ENCODE results near the gene URB1. TPM values are rescaled to one million over a fixed set of nuclear protein-coding genes. Genes with fewer than 3 reads are reported as not detected.

The URB1 gene
- total RNA-seq, 4 donors from 2014 or later, result 23.3 to 37.4 (median 24.9) TPM

DNA sequence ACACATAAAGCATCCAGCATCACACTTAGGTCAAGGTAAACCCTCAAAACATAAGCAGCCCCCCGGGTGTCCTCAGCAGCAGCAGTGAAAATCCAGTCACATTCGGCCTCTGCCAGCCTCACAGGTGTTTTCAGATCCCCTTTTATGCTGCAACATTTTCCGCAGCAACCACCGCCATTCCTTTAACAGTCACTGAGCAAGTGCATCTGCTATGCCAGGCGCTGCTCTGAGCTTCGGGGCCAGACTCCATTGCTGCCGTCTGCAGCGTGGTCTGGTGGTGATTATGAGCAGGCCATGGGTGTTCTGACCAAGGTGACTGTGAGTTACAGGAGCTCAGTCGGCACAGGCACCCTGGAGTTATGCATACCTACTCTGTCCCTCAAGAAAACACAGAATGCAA is 4.5 kb downstream of the URB1 start:
- WGBS, 2 donors, result 82 to 93% methylated on average over 9 of the region's 9 CpGs
- DNase-seq (ENCODE audit: low spot score in 2 of 2), result no peak
- intact Hi-C loops (cut with DNase I; ENCODE audit: low total_unique reads), result loop anchor here (10.0 kb wide), 1 partner anchor 206 kb away; no protein-coding TSS in a partner anchor
- TF ChIP-seq, protein P1, sequence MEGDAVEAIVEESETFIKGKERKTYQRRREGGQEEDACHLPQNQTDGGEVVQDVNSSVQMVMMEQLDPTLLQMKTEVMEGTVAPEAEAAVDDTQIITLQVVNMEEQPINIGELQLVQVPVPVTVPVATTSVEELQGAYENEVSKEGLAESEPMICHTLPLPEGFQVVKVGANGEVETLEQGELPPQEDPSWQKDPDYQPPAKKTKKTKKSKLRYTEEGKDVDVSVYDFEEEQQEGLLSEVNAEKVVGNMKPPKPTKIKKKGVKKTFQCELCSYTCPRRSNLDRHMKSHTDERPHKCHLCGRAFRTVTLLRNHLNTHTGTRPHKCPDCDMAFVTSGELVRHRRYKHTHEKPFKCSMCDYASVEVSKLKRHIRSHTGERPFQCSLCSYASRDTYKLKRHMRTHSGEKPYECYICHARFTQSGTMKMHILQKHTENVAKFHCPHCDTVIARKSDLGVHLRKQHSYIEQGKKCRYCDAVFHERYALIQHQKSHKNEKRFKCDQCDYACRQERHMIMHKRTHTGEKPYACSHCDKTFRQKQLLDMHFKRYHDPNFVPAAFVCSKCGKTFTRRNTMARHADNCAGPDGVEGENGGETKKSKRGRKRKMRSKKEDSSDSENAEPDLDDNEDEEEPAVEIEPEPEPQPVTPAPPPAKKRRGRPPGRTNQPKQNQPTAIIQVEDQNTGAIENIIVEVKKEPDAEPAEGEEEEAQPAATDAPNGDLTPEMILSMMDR (IDR thresholded peaks at IDR 0.05), result no peak
- TF ChIP-seq POLR2A (IDR thresholded peaks at IDR 0.05), result no peak
- no peak overlapping the region for H3K4me3 ChIP-seq (ENCODE audit: low read depth, poor library complexity, severe bottlenecking)

DNA sequence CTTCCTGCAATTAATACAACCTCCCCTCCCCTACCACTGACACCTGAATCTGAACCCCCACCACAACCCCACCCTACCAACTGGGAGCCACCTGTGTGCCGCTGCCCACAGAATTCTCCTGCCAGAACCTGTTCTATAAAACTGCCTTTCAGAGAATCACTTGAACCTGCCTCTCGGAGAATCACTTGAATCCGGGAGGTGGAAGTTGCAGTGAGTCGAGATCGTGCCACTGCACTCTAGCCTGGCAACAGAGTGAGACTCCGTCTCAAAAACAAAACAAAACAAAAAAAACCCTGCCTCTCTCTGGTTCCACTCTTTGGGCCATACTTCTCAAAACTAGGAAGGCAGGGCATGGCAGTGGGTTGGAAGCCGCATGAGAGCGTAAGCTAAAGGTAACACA is 5.7 kb downstream of the URB1 start:
- no peak overlapping the region for H3K4me3 ChIP-seq (ENCODE audit: low read depth, poor library complexity, severe bottlenecking)
- TF ChIP-seq POLR2A (IDR thresholded peaks at IDR 0.05), result no peak
- TF ChIP-seq, protein P1 (IDR thresholded peaks at IDR 0.05), result no peak
- intact Hi-C loops (cut with DNase I; ENCODE audit: low total_unique reads), result loop anchor here (10.0 kb wide), 1 partner anchor 208 kb away; no protein-coding TSS in a partner anchor
- 88 to 93% methylated on average over 8 of the region's 8 CpGs for WGBS, 2 donors
- DNase-seq (ENCODE audit: low spot score in 2 of 2), result no peak

DNA sequence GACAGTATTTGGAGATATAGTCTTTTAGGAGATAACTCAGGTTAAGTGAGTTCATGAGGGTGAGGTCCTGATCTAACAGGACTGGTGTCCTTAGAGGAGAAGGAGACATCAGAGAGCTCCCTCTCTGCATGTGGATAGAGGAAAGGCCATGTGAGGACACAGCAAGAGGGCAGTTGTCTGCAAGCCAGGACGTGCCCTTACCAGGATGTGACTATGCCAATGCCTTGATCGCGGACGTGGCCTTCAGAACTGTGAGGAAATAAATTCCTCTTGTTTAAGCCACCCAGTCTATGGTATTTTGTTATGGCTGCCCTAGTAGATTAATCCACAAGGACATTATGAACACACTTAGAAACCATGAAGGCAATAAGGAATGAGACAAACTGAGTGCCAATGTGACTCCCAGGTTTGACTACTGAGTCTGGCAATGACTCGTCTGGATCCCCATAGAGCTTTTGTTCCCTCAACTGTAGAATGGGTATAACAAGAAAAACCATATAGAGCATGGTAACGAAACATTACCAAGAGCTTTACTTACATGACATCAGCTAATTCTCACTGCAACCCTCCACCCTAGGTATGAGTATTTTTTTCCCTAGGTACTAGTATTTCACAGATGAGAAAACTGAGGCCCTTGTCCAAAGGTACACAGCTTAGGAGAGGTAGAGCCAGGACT is 6.5 kb downstream of the URB1 start:
- DNase-seq (ENCODE audit: low spot score in 2 of 2), result no peak
- WGBS, 2 donors, result 54 to 65% methylated on average over 6 of the region's 6 CpGs
- TF ChIP-seq, protein P1 (IDR thresholded peaks at IDR 0.05), result no peak
- no peak for TF ChIP-seq POLR2A (IDR thresholded peaks at IDR 0.05)
- intact Hi-C loops (cut with DNase I; ENCODE audit: low total_unique reads), result loop anchor here (10.0 kb wide), 1 partner anchor 208 kb away; no protein-coding TSS in a partner anchor
- H3K4me3 ChIP-seq (ENCODE audit: low read depth, poor library complexity, severe bottlenecking), result no peak overlapping the region

DNA sequence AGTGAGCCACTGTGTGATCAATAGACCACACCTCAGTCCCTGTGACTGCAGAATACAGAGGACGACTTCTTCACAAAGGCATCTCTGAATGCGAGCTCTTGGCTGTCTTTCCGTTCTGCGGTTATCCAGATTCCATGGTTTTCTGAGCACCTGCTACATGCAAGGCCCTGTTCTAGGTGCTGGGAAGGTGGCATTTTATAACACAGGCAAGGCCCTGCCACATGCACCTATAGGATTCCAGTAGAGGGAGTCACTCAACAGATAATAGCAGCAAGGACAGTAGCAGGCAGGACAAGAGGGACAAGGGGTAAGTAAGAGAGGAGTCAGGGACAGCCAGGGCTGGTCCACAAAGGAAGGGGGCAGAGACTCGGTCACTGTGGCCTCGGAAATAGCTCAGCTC is 9.0 kb downstream of the URB1 start:
- no peak for TF ChIP-seq POLR2A (IDR thresholded peaks at IDR 0.05)
- TF ChIP-seq, protein P1 (IDR thresholded peaks at IDR 0.05), result no peak
- H3K4me3 ChIP-seq (ENCODE audit: low read depth, poor library complexity, severe bottlenecking), result no peak overlapping the region
- 88 to 92% methylated on average over 6 of the region's 6 CpGs for WGBS, 2 donors
- no peak for DNase-seq (ENCODE audit: low spot score in 2 of 2)
- intact Hi-C loops (cut with DNase I; ENCODE audit: low total_unique reads), result loop anchor here (10.0 kb wide), 1 partner anchor 211 kb away; no protein-coding TSS in a partner anchor

DNA sequence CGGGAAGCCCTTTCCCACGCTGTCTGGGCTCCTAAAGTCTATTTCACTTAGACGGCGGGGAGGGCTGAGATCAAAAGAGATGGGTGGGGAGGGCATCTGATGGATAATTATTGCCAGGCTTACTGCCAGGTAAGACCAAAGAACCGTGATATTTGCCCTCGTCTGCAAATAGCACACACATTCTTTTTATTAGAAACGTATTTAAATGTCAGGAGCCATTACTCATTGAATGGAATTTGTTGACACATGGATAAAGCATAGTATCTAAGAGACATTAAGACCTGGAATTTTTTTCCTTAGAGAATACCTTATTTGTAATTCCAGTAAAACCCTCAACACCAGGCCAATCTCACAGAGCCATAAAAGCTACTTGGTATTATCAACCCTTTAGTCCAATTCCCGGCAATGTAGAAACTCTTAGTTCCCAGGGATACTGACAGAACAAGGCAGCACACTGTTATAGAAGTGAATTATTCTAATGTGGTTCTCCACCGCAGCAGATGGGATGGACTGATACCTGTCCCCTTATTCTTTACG is 10.6 kb downstream of the URB1 start:
- intact Hi-C loops (cut with DNase I; ENCODE audit: low total_unique reads), result loop anchor here (10.0 kb wide), 1 partner anchor 213 kb away; no protein-coding TSS in a partner anchor
- no peak for TF ChIP-seq POLR2A (IDR thresholded peaks at IDR 0.05)
- TF ChIP-seq, protein P1 (IDR thresholded peaks at IDR 0.05), result no peak
- no peak overlapping the region for H3K4me3 ChIP-seq (ENCODE audit: low read depth, poor library complexity, severe bottlenecking)
- WGBS, 2 donors, result 63 to 75% methylated on average over 10 of the region's 10 CpGs
- DNase-seq (ENCODE audit: low spot score in 2 of 2), result no peak

Data from lower leg skin (tissue), 4 donors.